Osteoblast (primary cell): ENCODE measurements around the gene CHRNE. TPM values are rescaled to one million over a fixed set of nuclear protein-coding genes. Genes with fewer than 3 reads are reported as not detected.
A peak's percentile ranks its signal among the peaks of the same experiment; 100 is the strongest.
"Not testable (repeated sequence)": the region's sequence is repeated elsewhere in the genome, so short reads cannot be mapped to it uniquely, and the experiment has no call there.

Source experiments
- DNase-seq: peaks from one replicate; pipeline ENCODE4 v3.0.0; 2011; ENCODE audit warnings: low spot score, mixed read lengths; ENCODE audit not compliant: insufficient read length; ENCODE audit errors: missing footprints
- H2AFZ ChIP-seq: 2 replicates; pipeline ENCODE4 v1.6.0; 2011; ENCODE audit warnings: mild to moderate bottlenecking, low read length
- H3K27ac ChIP-seq: 2 replicates; pipeline ENCODE4 v1.5.1; 2011; ENCODE audit warnings: mild to moderate bottlenecking, low read depth, low read length, moderate library complexity
- H3K27me3 ChIP-seq: 2 replicates; pipeline ENCODE4 v1.6.0; 2012; ENCODE audit warnings: mild to moderate bottlenecking, control low read depth, inconsistent platforms, low read length, moderate library complexity; ENCODE audit not compliant: insufficient read depth
- H3K36me3 ChIP-seq: 2 replicates; pipeline ENCODE4 v1.5.1; 2011; ENCODE audit warnings: mild to moderate bottlenecking, low read length, control low read depth, moderate library complexity; ENCODE audit not compliant: insufficient read depth
- H3K4me1 ChIP-seq: 2 replicates; pipeline ENCODE4 v1.5.1; 2011; ENCODE audit warnings: mild to moderate bottlenecking, low read length, control low read depth, moderate library complexity; ENCODE audit not compliant: insufficient read depth
- H3K4me2 ChIP-seq: 2 replicates; pipeline ENCODE4 v1.6.0; 2011; ENCODE audit warnings: mild to moderate bottlenecking, low read length; ENCODE audit not compliant: insufficient read depth
- H3K4me3 ChIP-seq: fragments of 200-600 bp; sonication (generic); 3 replicates; pipeline ENCODE4 v1.5.1; 2012; ENCODE audit warnings: mild to moderate bottlenecking, low read length, inconsistent platforms; ENCODE audit not compliant: insufficient read depth
- H3K79me2 ChIP-seq: 2 replicates; pipeline ENCODE4 v1.6.0; 2012; ENCODE audit warnings: mild to moderate bottlenecking, low read length, control low read depth, inconsistent platforms; ENCODE audit not compliant: insufficient read depth
- H3K9me3 ChIP-seq: 2 replicates; pipeline ENCODE4 v1.5.1; 2011; ENCODE audit warnings: low read depth, low read length, control low read depth
- H4K20me1 ChIP-seq: 2 replicates; pipeline ENCODE4 v1.6.0; 2012; ENCODE audit warnings: mild to moderate bottlenecking, low read length, control low read depth; ENCODE audit not compliant: insufficient read depth
- total RNA-seq: library from RNA; depleted of rRNA; stranded (reverse); fragments of >200 nt; gene quantifications from 2 replicates; pipeline ENCODE4 v1.2.3, GENCODE V29; 2012
- TF ChIP-seq, protein P1 (sequence below): IDR thresholded peaks from 2 replicates; pipeline ENCODE4 v1.5.1; 2011; ENCODE audit warnings: mild to moderate bottlenecking, low read depth, low read length, moderate library complexity; ENCODE audit errors: extremely low read depth

The CHRNE gene
- total RNA-seq, 1 donor, result 1.4 TPM

DNA sequence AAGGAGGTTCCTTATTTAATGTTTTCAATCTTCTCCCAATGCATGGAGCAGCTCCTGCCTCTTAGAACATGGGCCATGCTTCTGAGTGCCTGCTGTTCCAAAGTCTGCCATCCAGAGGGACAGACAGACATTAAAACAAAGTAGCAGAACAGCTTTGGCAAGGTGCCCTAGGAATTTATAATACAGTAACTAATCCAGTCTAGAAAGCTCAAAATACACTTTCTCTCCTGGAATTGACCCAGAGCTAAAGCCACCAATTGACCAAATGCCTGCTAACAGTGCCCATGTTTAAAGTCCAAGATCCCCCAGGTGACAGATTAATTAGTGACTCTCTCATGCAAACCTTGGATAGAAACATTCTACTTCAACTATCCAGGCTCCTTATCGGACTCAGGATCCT is 11.1 kb upstream of the CHRNE start:
- no peak overlapping the region for H3K27ac ChIP-seq
- no peaks in the 10 kb centered on the region for H4K20me1 ChIP-seq
- no peaks in the 10 kb centered on the region for H3K79me2 ChIP-seq
- H3K4me3 ChIP-seq, result no peak overlapping the region
- H3K4me2 ChIP-seq, result no peak overlapping the region
- H3K4me1 ChIP-seq, result no peaks in the 10 kb centered on the region
- no peaks in the 10 kb centered on the region for H3K36me3 ChIP-seq
- TF ChIP-seq, protein P1, sequence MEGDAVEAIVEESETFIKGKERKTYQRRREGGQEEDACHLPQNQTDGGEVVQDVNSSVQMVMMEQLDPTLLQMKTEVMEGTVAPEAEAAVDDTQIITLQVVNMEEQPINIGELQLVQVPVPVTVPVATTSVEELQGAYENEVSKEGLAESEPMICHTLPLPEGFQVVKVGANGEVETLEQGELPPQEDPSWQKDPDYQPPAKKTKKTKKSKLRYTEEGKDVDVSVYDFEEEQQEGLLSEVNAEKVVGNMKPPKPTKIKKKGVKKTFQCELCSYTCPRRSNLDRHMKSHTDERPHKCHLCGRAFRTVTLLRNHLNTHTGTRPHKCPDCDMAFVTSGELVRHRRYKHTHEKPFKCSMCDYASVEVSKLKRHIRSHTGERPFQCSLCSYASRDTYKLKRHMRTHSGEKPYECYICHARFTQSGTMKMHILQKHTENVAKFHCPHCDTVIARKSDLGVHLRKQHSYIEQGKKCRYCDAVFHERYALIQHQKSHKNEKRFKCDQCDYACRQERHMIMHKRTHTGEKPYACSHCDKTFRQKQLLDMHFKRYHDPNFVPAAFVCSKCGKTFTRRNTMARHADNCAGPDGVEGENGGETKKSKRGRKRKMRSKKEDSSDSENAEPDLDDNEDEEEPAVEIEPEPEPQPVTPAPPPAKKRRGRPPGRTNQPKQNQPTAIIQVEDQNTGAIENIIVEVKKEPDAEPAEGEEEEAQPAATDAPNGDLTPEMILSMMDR, result no peak
- H3K27me3 ChIP-seq, result no peaks in the 10 kb centered on the region
- H3K9me3 ChIP-seq, result no peaks in the 10 kb centered on the region
- no peak overlapping the region for H2AFZ ChIP-seq
- DNase-seq, result no peak

- no peaks in the 10 kb centered on the region for H3K79me2 ChIP-seq
- H2AFZ ChIP-seq, result peak overlapping the region; percentile 88
- peaks cover 5% of the 10 kb centered on the region for H3K4me1 ChIP-seq
- H3K36me3 ChIP-seq, result no peaks in the 10 kb centered on the region
- DNase-seq, result peak; percentile 96
- TF ChIP-seq, protein P1, result peak; percentile 79
- H3K4me3 ChIP-seq, result no peak overlapping the region
- peak overlapping the region; percentile 70 for H3K4me2 ChIP-seq
- peaks cover 4% of the 10 kb centered on the region for H4K20me1 ChIP-seq
- peaks cover 8% of the 10 kb centered on the region for H3K27me3 ChIP-seq
- H3K27ac ChIP-seq, result peak overlapping the region; percentile 41
- no peaks in the 10 kb centered on the region for H3K9me3 ChIP-seq
Measured at GRCh38 chr17:4908711-4909496, 6.0 kb upstream of the CHRNE start.

DNA sequence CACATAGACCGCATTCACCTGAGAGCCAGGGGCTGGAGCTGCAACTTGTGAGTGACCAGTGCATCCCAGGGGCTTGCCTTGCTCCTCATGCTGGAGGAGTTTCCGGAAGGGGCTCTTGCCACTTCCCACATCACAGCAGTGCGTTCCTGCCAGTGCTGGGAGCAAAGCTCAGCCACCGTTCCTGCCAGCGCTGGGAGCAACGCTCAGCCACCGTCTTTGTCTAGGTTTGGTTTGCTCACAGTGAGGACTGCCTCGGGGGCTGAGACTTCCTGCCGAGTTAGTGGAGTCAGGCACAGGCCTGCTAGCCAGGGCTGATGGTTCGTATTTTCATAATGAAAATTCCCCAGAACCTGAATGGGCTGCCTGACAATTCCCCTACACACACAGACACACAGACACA is 5.4 kb upstream of the CHRNE start:
- no peaks in the 10 kb centered on the region for H3K36me3 ChIP-seq
- H3K79me2 ChIP-seq, result no peaks in the 10 kb centered on the region
- no peaks in the 10 kb centered on the region for H3K9me3 ChIP-seq
- H3K27ac ChIP-seq, result peak overlapping the region; percentile 41
- H2AFZ ChIP-seq, result peak overlapping the region; percentile 88
- peak; percentile 34 for DNase-seq
- H3K27me3 ChIP-seq, result peaks cover 8% of the 10 kb centered on the region
- H3K4me2 ChIP-seq, result peak overlapping the region; percentile 70
- peaks cover 10% of the 10 kb centered on the region for H3K4me1 ChIP-seq
- peaks cover 5% of the 10 kb centered on the region for H4K20me1 ChIP-seq
- no peak overlapping the region for H3K4me3 ChIP-seq
- TF ChIP-seq, protein P1, result no peak

- H3K27me3 ChIP-seq, H2AFZ ChIP-seq, H3K36me3 ChIP-seq, H3K4me3 ChIP-seq, H3K79me2 ChIP-seq, H3K4me2 ChIP-seq, H3K9me3 ChIP-seq, H4K20me1 ChIP-seq, DNase-seq, H3K27ac ChIP-seq: not testable (repeated sequence)
- peaks cover 12% of the 10 kb centered on the region for H3K4me1 ChIP-seq
Measured at GRCh38 chr17:4906642-4907041, 3.7 kb upstream of the CHRNE start.
